AG08395 (cell line): ENCODE results near the gene MAGEB3.
A peak's percentile ranks its signal among the peaks of the same experiment; 100 is the strongest.
"Not testable (repeated sequence)": the region's sequence is repeated elsewhere in the genome, so short reads cannot be mapped to it uniquely, and the experiment has no call there.

Experiments used
- DNase-seq: peaks from one replicate; pipeline ENCODE4 v3.0.0; 2012; ENCODE audit warnings: mixed read lengths, low spot score

Gene MAGEB3

GRCh38 chrX:30230395-30230794, at the start of gene MAGEB3:
TSS of gene MAGEB3 (plus strand) at chrX:30230657. CDS start at chrX:30235925, 5,268 bp downstream.
- no peak for DNase-seq

GRCh38 chrX:30181353-30181752, 49.1 kb upstream of the MAGEB3 start:
- no peak for DNase-seq

GRCh38 chrX:30183554-30183953, 46.9 kb upstream of the MAGEB3 start:
- DNase-seq: no peak

- no peak for DNase-seq
Observed at GRCh38 chrX:30190426-30190825, 40.0 kb upstream of the MAGEB3 start.

- not testable (repeated sequence) for DNase-seq
Observed at GRCh38 chrX:30193910-30194309, 36.5 kb upstream of the MAGEB3 start.

- peak; percentile 13 for DNase-seq
Observed at GRCh38 chrX:30196322-30196721, 34.1 kb upstream of the MAGEB3 start.

GRCh38 chrX:30212172-30212571, 18.3 kb upstream of the MAGEB3 start:
- no peak for DNase-seq

GRCh38 chrX:30215357-30215843, 15.1 kb upstream of the MAGEB3 start, which contains the start of gene MAGEB2:
TSS of gene MAGEB2 (plus strand) at chrX:30215563. CDS start at chrX:30218581, 3,018 bp downstream.
- no peak for DNase-seq

- no peak for DNase-seq
Observed at GRCh38 chrX:30217465-30217864, 13.0 kb upstream of the MAGEB3 start.

GRCh38 chrX:30219372-30219771, 11.1 kb upstream of the MAGEB3 start:
- DNase-seq: no peak

GRCh38 chrX:30220661-30221060, 9.8 kb upstream of the MAGEB3 start:
- no peak for DNase-seq

GRCh38 chrX:30224536-30224935, 5.9 kb upstream of the MAGEB3 start:
- no peak for DNase-seq

- no peak for DNase-seq
Observed at GRCh38 chrX:30228526-30228925, 1.9 kb upstream of the MAGEB3 start.

- DNase-seq: no peak
Observed at GRCh38 chrX:30241724-30242415, 11.4 kb downstream of the MAGEB3 start, which contains the start of gene MAGEB4. TSS of gene MAGEB4 (plus strand) at chrX:30242000. CDS start at chrX:30242136, 136 bp downstream.

GRCh38 chrX:30246769-30247489, 16.5 kb downstream of the MAGEB3 start, which contains the start of gene MAGEB1:
TSS of gene MAGEB1 (plus strand) at chrX:30247146. CDS start at chrX:30250494, 3,348 bp downstream.
- DNase-seq: no peak

- no peak for DNase-seq
Observed at GRCh38 chrX:30248854-30249253, 18.4 kb downstream of the MAGEB3 start.

- no peak for DNase-seq
Observed at GRCh38 chrX:30253257-30253656, 22.8 kb downstream of the MAGEB3 start.

GRCh38 chrX:30259927-30260326, 29.5 kb downstream of the MAGEB3 start:
- no peak for DNase-seq

GRCh38 chrX:30261012-30261411, 30.6 kb downstream of the MAGEB3 start:
- no peak for DNase-seq

GRCh38 chrX:30262763-30263162, 32.3 kb downstream of the MAGEB3 start:
- no peak for DNase-seq

GRCh38 chrX:30270639-30271038, 40.2 kb downstream of the MAGEB3 start:
- no peak for DNase-seq

- DNase-seq: peak; percentile 6
Observed at GRCh38 chrX:30275498-30275897, 45.0 kb downstream of the MAGEB3 start.

- DNase-seq: no peak
Observed at GRCh38 chrX:30278365-30278764, 47.9 kb downstream of the MAGEB3 start.
